HepG2 (cell line): Measurements from ENCODE around the gene CRYAB. TPM values are rescaled to one million over a fixed set of nuclear protein-coding genes. Genes with fewer than 3 reads are reported as not detected.

Experiments used
- GLI4 ChIP-seq: sonication (generic); formaldehyde crosslinking; IDR thresholded peaks from 2 replicates; pipeline ENCODE4 v1.5.1; 2020; ENCODE audit warnings: missing genetic modification reagents, mild to moderate bottlenecking, moderate library complexity, borderline replicate concordance
- GTF3A ChIP-seq: sonication (generic); formaldehyde crosslinking; conservative IDR thresholded peaks from 2 replicates; pipeline ENCODE4 v1.4.0; 2020; ENCODE audit warnings: mild to moderate bottlenecking, missing genetic modification reagents
- IRX3 ChIP-seq: sonication (generic); formaldehyde crosslinking; IDR thresholded peaks from 2 replicates; pipeline ENCODE4 v1.8.1; 2023; ENCODE audit warnings: mild to moderate bottlenecking, low read depth, missing genetic modification reagents, borderline replicate concordance
- MBD4 ChIP-seq: IDR thresholded peaks from 2 replicates; pipeline ENCODE4 v1.6.1; 2012; ENCODE audit warnings: low read length, inconsistent platforms, borderline replicate concordance
- NAIF1 ChIP-seq: sonication (generic); formaldehyde crosslinking; IDR thresholded peaks from 2 replicates; pipeline ENCODE4 v1.5.0; 2020; ENCODE audit warnings: mild to moderate bottlenecking, missing genetic modification reagents, borderline replicate concordance
- PRPF4 ChIP-seq: fragments of 200-400 bp; formaldehyde crosslinking; IDR thresholded peaks from 2 replicates; pipeline ENCODE4 v1.6.1; 2016; ENCODE audit warnings: low read length, low read depth; ENCODE audit not compliant: poor library complexity, severe bottlenecking
- RARA ChIP-seq: IDR thresholded peaks from 2 replicates; pipeline ENCODE4 v1.6.1; 2016; ENCODE audit warnings: missing genetic modification reagents, missing compliant biosample characterization
- SIN3A ChIP-seq: IDR thresholded peaks from 2 replicates; pipeline ENCODE4 v1.6.1; 2011; ENCODE audit warnings: low read depth, mild to moderate bottlenecking, control low read depth, low read length, borderline replicate concordance
- SIX1 ChIP-seq: sonication (generic); formaldehyde crosslinking; IDR thresholded peaks from 2 replicates; pipeline ENCODE4 v1.4.0; 2020; ENCODE audit warnings: missing genetic modification reagents, borderline replicate concordance
- SNRNP70 ChIP-seq: fragments of 200-400 bp; formaldehyde crosslinking; IDR thresholded peaks from 2 replicates; pipeline ENCODE4 v1.6.1; 2017; ENCODE audit warnings: mild to moderate bottlenecking, low read depth, low read length, moderate library complexity
- SP5 ChIP-seq: IDR thresholded peaks from 2 replicates; pipeline ENCODE4 v1.6.1; 2016; ENCODE audit warnings: low read depth, borderline replicate concordance
- ZC3H13 ChIP-seq: sonication (generic); formaldehyde crosslinking; IDR thresholded peaks from 2 replicates; pipeline ENCODE4 v1.8.1; 2023; ENCODE audit warnings: mild to moderate bottlenecking, missing genetic modification reagents, moderate library complexity
- ZFP37 ChIP-seq: sonication (generic); formaldehyde crosslinking; IDR thresholded peaks from 2 replicates; pipeline ENCODE4 v1.4.0; 2020; ENCODE audit warnings: missing genetic modification reagents, borderline replicate concordance
- ZNF160 ChIP-seq: sonication (generic); formaldehyde crosslinking; IDR thresholded peaks from 2 replicates; pipeline ENCODE4 v1.8.0; 2022; ENCODE audit warnings: mild to moderate bottlenecking, inconsistent platforms, missing genetic modification reagents
- ZNF225 ChIP-seq: sonication (generic); formaldehyde crosslinking; IDR thresholded peaks from 2 replicates; pipeline ENCODE4 v1.4.0; 2020; ENCODE audit warnings: mild to moderate bottlenecking, missing genetic modification reagents
- ZNF674 ChIP-seq: sonication (generic); formaldehyde crosslinking; IDR thresholded peaks from 2 replicates; pipeline ENCODE4 v1.5.0; 2020; ENCODE audit warnings: low read depth, mild to moderate bottlenecking, missing genetic modification reagents
- ZNF883 ChIP-seq: sonication (generic); formaldehyde crosslinking; IDR thresholded peaks from 2 replicates; pipeline ENCODE4 v1.5.1; 2020; ENCODE audit warnings: mild to moderate bottlenecking, missing genetic modification reagents; ENCODE audit errors: not compliant biosample characterization
- polyA plus RNA-seq, 8 experiments: library from polyadenylated mRNA; depleted of rRNA in 3 of 8; stranded (reverse) in 7 of 8; unstranded in 1 of 8; fragments of >200 nt; fragmentation: Illumina TruSeq in 4 of 8; extraction: Trizol in 4 of 8; gene quantifications; 2 replicates each; pipeline versions ENCODE4 v1.2.1 to v1.2.3, GENCODE V29; 2011 to 2016; ENCODE audit warnings: low read depth in 4 of 8, missing spikeins in 1 of 8, mixed read lengths in 1 of 8; ENCODE audit not compliant: insufficient read depth in 1 of 8
- total RNA-seq, 5 experiments: library from RNA; depleted of rRNA; stranded (reverse); fragments of >200 nt; fragmentation: Illumina TruSeq; extraction: Trizol; gene quantifications; 2 replicates each; pipeline ENCODE4 v1.2.3, GENCODE V29; 2016; ENCODE audit warnings: low read depth in 1 of 5
- TF ChIP-seq, protein P1 (sequence below): sonication (generic); formaldehyde crosslinking; IDR thresholded peaks from 2 replicates; pipeline ENCODE4 v1.4.0; 2020; ENCODE audit warnings: missing genetic modification reagents, borderline replicate concordance
- TF ChIP-seq, protein P2 (sequence below): sonication (generic); formaldehyde crosslinking; IDR thresholded peaks from 2 replicates; pipeline ENCODE4 v1.5.0; 2020; ENCODE audit warnings: mild to moderate bottlenecking, missing genetic modification reagents
- TF ChIP-seq, protein P3 (sequence below): sonication (generic); formaldehyde crosslinking; IDR thresholded peaks from 2 replicates; pipeline ENCODE4 v1.8.0; 2022; ENCODE audit warnings: missing genetic modification reagents, low read depth, mild to moderate bottlenecking, borderline replicate concordance
- TF ChIP-seq, protein P4 (sequence below): sonication (generic); formaldehyde crosslinking; IDR thresholded peaks from 2 replicates; pipeline ENCODE4 v1.4.0; 2020; ENCODE audit warnings: mild to moderate bottlenecking, missing genetic modification reagents
- TF ChIP-seq, protein P5 (sequence below), 2 experiments: fragments of 450-650 bp in 1 of 2; sonication (generic) in 1 of 2; formaldehyde crosslinking; IDR thresholded peaks; 2 replicates each; pipeline versions ENCODE4 v1.5.0 to v1.8.0; 2020 to 2022; ENCODE audit warnings: mild to moderate bottlenecking in 1 of 2, missing genetic modification reagents in 1 of 2

The CRYAB gene
- total and polyA plus RNA-seq, 2 of the 13 experiments (the other 11 are each of a cell fraction or from before 2014, with no cell fraction given): 0.55 to 1.1 TPM

DNA sequence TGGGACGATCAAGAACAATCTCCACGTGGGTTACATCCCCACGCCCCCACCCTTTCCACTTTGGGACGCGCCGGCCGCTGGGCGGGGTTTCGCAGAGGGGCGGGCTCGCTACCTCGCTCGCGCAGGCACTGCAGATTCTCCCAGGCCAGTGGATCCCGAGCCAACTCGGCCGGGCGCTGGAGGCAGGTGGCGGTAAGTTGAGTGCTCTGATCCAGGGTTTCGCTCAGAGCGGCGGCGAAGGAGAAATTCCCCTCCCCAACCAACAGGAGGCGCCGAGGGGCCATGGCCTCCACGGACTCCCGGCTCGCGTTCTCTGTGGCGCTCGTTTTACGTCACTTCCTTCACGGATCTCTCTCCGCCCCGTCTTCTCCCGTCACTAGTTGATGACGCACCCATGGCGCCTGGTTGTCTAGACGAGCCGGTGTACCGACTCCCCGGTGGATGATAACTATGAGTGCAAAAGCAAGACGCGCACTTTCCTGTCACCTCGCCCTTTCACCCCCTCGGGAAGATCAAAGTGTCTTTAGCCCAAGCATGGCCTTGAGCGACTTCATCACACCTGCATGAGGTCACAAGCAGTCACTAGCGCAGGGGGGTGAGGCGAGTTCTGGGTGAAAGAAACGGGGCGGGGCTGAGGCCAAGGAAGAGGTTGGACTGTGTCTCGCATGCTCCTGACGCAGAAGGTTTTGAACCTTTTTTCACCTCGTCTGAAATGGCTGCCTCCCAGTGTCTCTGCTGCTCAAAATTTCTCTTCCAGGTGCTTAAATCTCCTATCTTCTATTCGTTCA, 32.5 kb downstream of the CRYAB start, which contains the start of the genes CFAP68 and FDXACB1 (continued):
- TF ChIP-seq, protein P1, sequence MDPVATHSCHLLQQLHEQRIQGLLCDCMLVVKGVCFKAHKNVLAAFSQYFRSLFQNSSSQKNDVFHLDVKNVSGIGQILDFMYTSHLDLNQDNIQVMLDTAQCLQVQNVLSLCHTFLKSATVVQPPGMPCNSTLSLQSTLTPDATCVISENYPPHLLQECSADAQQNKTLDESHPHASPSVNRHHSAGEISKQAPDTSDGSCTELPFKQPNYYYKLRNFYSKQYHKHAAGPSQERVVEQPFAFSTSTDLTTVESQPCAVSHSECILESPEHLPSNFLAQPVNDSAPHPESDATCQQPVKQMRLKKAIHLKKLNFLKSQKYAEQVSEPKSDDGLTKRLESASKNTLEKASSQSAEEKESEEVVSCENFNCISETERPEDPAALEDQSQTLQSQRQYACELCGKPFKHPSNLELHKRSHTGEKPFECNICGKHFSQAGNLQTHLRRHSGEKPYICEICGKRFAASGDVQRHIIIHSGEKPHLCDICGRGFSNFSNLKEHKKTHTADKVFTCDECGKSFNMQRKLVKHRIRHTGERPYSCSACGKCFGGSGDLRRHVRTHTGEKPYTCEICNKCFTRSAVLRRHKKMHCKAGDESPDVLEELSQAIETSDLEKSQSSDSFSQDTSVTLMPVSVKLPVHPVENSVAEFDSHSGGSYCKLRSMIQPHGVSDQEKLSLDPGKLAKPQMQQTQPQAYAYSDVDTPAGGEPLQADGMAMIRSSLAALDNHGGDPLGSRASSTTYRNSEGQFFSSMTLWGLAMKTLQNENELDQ (CRISPR knock-in tag): no peak
- TF ChIP-seq NAIF1 (CRISPR knock-in tag) (no peak), RARA (CRISPR knock-in tag) (peak; percentile 76), GTF3A (CRISPR knock-in tag) (no peak), SNRNP70 (no peak), ZFP37 (CRISPR knock-in tag) (peak; percentile 25; the same call in 1 of the 2 replicates), SIX1 (peak; percentile 44; the same call in 1 of the 2 replicates), ZNF160 (CRISPR knock-in tag) (0 out of 2 replicates have a peak, but pooled peaks have one; percentile 69), ZNF674 (peak; percentile 84; the same call in 1 of the 2 replicates), ZC3H13 (CRISPR knock-in tag) (peak; percentile 75; the same call in 1 of the 2 replicates), SP5 (CRISPR knock-in tag) (no peak; the same call in none of the 2 replicates), GLI4 (CRISPR knock-in tag) (peak; percentile 72; the same call in 1 of the 2 replicates), IRX3 (CRISPR knock-in tag) (no peak), ZNF225 (CRISPR knock-in tag) (no peak), SIN3A (peak; percentile 92; the same call in 1 of the 2 replicates), ZNF883 (CRISPR knock-in tag) (no peak), PRPF4 (no peak), MBD4 (no peak)
- TF ChIP-seq, protein P2, sequence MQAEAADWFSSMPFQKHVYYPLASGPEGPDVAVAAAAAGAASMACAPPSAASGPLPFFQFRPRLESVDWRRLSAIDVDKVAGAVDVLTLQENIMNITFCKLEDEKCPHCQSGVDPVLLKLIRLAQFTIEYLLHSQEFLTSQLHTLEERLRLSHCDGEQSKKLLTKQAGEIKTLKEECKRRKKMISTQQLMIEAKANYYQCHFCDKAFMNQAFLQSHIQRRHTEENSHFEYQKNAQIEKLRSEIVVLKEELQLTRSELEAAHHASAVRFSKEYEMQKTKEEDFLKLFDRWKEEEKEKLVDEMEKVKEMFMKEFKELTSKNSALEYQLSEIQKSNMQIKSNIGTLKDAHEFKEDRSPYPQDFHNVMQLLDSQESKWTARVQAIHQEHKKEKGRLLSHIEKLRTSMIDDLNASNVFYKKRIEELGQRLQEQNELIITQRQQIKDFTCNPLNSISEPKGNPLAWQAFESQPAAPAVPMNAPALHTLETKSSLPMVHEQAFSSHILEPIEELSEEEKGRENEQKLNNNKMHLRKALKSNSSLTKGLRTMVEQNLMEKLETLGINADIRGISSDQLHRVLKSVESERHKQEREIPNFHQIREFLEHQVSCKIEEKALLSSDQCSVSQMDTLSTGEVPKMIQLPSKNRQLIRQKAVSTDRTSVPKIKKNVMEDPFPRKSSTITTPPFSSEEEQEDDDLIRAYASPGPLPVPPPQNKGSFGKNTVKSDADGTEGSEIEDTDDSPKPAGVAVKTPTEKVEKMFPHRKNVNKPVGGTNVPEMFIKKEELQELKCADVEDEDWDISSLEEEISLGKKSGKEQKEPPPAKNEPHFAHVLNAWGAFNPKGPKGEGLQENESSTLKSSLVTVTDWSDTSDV (CRISPR knock-in tag): no peak
- TF ChIP-seq, protein P3, sequence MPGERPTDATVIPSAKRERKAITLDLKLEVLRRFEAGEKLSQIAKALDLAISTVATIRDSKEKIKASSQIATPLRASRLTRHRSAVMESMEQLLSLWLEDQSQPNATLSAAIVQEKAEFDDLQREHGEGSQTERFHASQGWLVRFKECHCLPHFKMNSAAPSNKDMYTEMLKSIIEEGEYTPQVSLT (CRISPR knock-in tag): no peak
- TF ChIP-seq, protein P4, sequence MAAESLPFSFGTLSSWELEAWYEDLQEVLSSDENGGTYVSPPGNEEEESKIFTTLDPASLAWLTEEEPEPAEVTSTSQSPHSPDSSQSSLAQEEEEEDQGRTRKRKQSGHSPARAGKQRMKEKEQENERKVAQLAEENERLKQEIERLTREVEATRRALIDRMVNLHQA (CRISPR knock-in tag): no peak
- TF ChIP-seq, protein P5, sequence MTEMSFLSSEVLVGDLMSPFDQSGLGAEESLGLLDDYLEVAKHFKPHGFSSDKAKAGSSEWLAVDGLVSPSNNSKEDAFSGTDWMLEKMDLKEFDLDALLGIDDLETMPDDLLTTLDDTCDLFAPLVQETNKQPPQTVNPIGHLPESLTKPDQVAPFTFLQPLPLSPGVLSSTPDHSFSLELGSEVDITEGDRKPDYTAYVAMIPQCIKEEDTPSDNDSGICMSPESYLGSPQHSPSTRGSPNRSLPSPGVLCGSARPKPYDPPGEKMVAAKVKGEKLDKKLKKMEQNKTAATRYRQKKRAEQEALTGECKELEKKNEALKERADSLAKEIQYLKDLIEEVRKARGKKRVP (CRISPR knock-in tag; IDR thresholded peaks at IDR 0.05): no peak; a peak in 1 of 4 replicates
